Neural cell (in vitro differentiated cells): Measurements from ENCODE around the gene ATP2B2. TPM values are rescaled to one million over a fixed set of nuclear protein-coding genes. Genes with fewer than 3 reads are reported as not detected.

Experiments used
- H2AFZ ChIP-seq: fragments of 200-600, 300-800 bp; sonication (generic), shearing (Covaris generic); 2 replicates; pipeline ENCODE4 v1.6.0; 2014; ENCODE audit warnings: low read depth, mild to moderate bottlenecking, antibody characterized with exemption, low read length, moderate library complexity
- H3F3A ChIP-seq: fragments of 200-600 bp; shearing (Covaris generic); 2 replicates; pipeline ENCODE4 v1.6.1; 2016; ENCODE audit warnings: mild to moderate bottlenecking, moderate library complexity, mixed read lengths, antibody characterized with exemption, low read length; ENCODE audit not compliant: insufficient read depth, poor library complexity, severe bottlenecking
- H3K27ac ChIP-seq: fragments of 200-600, 300-800 bp; sonication (generic), shearing (Covaris generic); 2 replicates; pipeline ENCODE4 v1.5.1; 2014; ENCODE audit warnings: mild to moderate bottlenecking, low read length, moderate library complexity
- H3K27me3 ChIP-seq: fragments of 300-800, 200-600 bp; sonication (generic), shearing (Covaris generic); 2 replicates; pipeline ENCODE4 v1.6.0; 2014; ENCODE audit warnings: mild to moderate bottlenecking, low read depth, low read length, moderate library complexity; ENCODE audit not compliant: insufficient read depth
- H3K36me3 ChIP-seq: fragments of 300-800, 200-600 bp; sonication (generic), shearing (Covaris generic); 2 replicates; pipeline ENCODE4 v1.5.1; 2014; ENCODE audit warnings: mild to moderate bottlenecking, antibody characterized with exemption, low read length, moderate library complexity; ENCODE audit not compliant: insufficient read depth
- H3K4me2 ChIP-seq: fragments of 300-800, 200-600 bp; sonication (generic), shearing (Covaris generic); 2 replicates; pipeline ENCODE4 v1.6.0; 2014; ENCODE audit warnings: mild to moderate bottlenecking, low read length
- H3K4me3 ChIP-seq: fragments of 300-800, 200-600 bp; sonication (generic), shearing (Covaris generic); 2 replicates; pipeline ENCODE4 v1.5.1; 2014; ENCODE audit warnings: mild to moderate bottlenecking, low read length, moderate library complexity
- H3K79me2 ChIP-seq: fragments of 200-600 bp; shearing (Covaris generic); replicated peaks from 2 replicates; pipeline ENCODE4 v1.6.0; 2014; ENCODE audit warnings: mild to moderate bottlenecking, low read length, moderate library complexity; ENCODE audit not compliant: insufficient read depth
- H3K9ac ChIP-seq: fragments of 300-800, 200-600 bp; sonication (generic), shearing (Covaris generic); 2 replicates; pipeline ENCODE4 v1.6.1; 2016; ENCODE audit warnings: mild to moderate bottlenecking, low read length, mixed read lengths
- H3K9me2 ChIP-seq: fragments of 200-600 bp; shearing (Covaris generic); 2 replicates; pipeline ENCODE4 v1.6.1; 2016; ENCODE audit warnings: mild to moderate bottlenecking, low read length, mixed read lengths; ENCODE audit not compliant: insufficient read depth
- H3K9me3 ChIP-seq: fragments of 200-600, 300-800 bp; sonication (generic), shearing (Covaris generic); 2 replicates; pipeline ENCODE4 v1.6.1; 2016; ENCODE audit warnings: mild to moderate bottlenecking, mixed run types, low read length, moderate library complexity, mixed read lengths
- H4K20me1 ChIP-seq: fragments of 200-600 bp; shearing (Covaris generic); 2 replicates; pipeline ENCODE4 v1.6.1; 2016; ENCODE audit warnings: mild to moderate bottlenecking, mixed run types; ENCODE audit not compliant: insufficient read depth
- CTCF ChIP-seq: fragments of 450-650 bp; IDR thresholded peaks from 2 replicates; pipeline ENCODE4 v1.5.1; 2014; ENCODE audit warnings: antibody characterized with exemption, mild to moderate bottlenecking, moderate library complexity; ENCODE audit not compliant: poor library complexity, severe bottlenecking
- EP300 ChIP-seq: fragments of 450-650 bp; conservative IDR thresholded peaks from 2 replicates; pipeline ENCODE4 v1.6.1; 2014; ENCODE audit warnings: antibody characterized with exemption, mild to moderate bottlenecking, moderate library complexity; ENCODE audit not compliant: poor library complexity, severe bottlenecking
- EZH2 ChIP-seq: fragments of 200-600, 300-800 bp; shearing (Covaris generic), sonication (generic); IDR thresholded peaks from 2 replicates; pipeline ENCODE4 v1.6.1; 2014; ENCODE audit warnings: antibody characterized with exemption, low read length, borderline replicate concordance, mild to moderate bottlenecking; ENCODE audit not compliant: insufficient read depth, poor library complexity, severe bottlenecking
- POLR2AphosphoS5 ChIP-seq: IDR thresholded peaks from 2 replicates; pipeline ENCODE4 v1.6.1; 2012
- RAD21 ChIP-seq: fragments of 450-650 bp; conservative IDR thresholded peaks from 2 replicates; pipeline ENCODE4 v1.6.1; 2014; ENCODE audit warnings: antibody characterized with exemption, mild to moderate bottlenecking, moderate library complexity
- REST ChIP-seq: IDR thresholded peaks from 2 replicates; pipeline ENCODE4 v1.6.1; 2012; ENCODE audit warnings: borderline replicate concordance
- SMC3 ChIP-seq: fragments of 450-650 bp; conservative IDR thresholded peaks from 2 replicates; pipeline ENCODE4 v1.6.1; 2014; ENCODE audit warnings: antibody characterized with exemption, mild to moderate bottlenecking, moderate library complexity; ENCODE audit not compliant: poor library complexity
- polyA plus RNA-seq: library from polyadenylated mRNA; depleted of rRNA; stranded (reverse); fragments of >200 nt; gene quantifications from 2 replicates; pipeline ENCODE4 v1.2.3, GENCODE V29; 2014

ATP2B2 gene
- polyA plus RNA-seq, 1 donor from 2014 or later = 8.3 TPM

- TF ChIP-seq EZH2 (no peak), CTCF (no peak), EP300 (no peak), SMC3 (no peak)
- Histone ChIP-seq H3K4me2 (no peak overlapping the region), H3K27me3 (no peaks in the 10 kb centered on the region), H2AFZ (no peak overlapping the region), H3K79me2 (no peaks in the 10 kb centered on the region), H3K36me3 (no peaks in the 10 kb centered on the region), H3K9me3 (no peaks in the 10 kb centered on the region), H3K9me2 (no peaks in the 10 kb centered on the region), H3F3A (no peaks in the 10 kb centered on the region), H3K4me3 (no peak overlapping the region), H3K9ac (peak overlapping the region; percentile 10), H3K27ac (peak overlapping the region; percentile 54), H4K20me1 (no peaks in the 10 kb centered on the region)
Observed at GRCh38 chr3:10432931-10433330, 72.5 kb downstream of the ATP2B2 start.

- Histone ChIP-seq H3K27ac (peak overlapping the region; percentile 54), H3K9me2 (no peaks in the 10 kb centered on the region)
- TF ChIP-seq RAD21 (no peak), EZH2 (no peak), POLR2AphosphoS5 (peak; percentile 27), EP300 (peak; percentile 29)
Observed at GRCh38 chr3:10432156-10432845, 73.1 kb downstream of the ATP2B2 start.

GRCh38 chr3:10430805-10431204 is 74.6 kb downstream of the ATP2B2 start:
- no peaks in the 10 kb centered on the region for H3K9me3 ChIP-seq
- H2AFZ ChIP-seq = no peak overlapping the region
- H3K27me3 ChIP-seq = no peaks in the 10 kb centered on the region
- TF ChIP-seq REST (peak; percentile 93), POLR2AphosphoS5 (no peak)
- no peaks in the 10 kb centered on the region for H3K36me3 ChIP-seq
- H3K4me2 ChIP-seq = no peak overlapping the region
- no peaks in the 10 kb centered on the region for H3K79me2 ChIP-seq
- no peak overlapping the region for H3K9ac ChIP-seq
- H3K27ac ChIP-seq = no peak overlapping the region
- no peaks in the 10 kb centered on the region for H3K9me2 ChIP-seq
- H3F3A ChIP-seq = no peaks in the 10 kb centered on the region
- no peaks in the 10 kb centered on the region for H4K20me1 ChIP-seq
- H3K4me3 ChIP-seq = no peak overlapping the region

More at GRCh38 chr3:10432156-10432845, 73.1 kb downstream of the ATP2B2 start:
- Histone ChIP-seq H2AFZ (no peak overlapping the region), H3K9ac (peak overlapping the region; percentile 10), H3F3A (no peaks in the 10 kb centered on the region), H3K27me3 (no peaks in the 10 kb centered on the region), H3K79me2 (no peaks in the 10 kb centered on the region), H3K4me2 (no peak overlapping the region), H3K36me3 (no peaks in the 10 kb centered on the region), H3K4me3 (peak overlapping the region; percentile 17), H3K9me3 (no peaks in the 10 kb centered on the region), H4K20me1 (no peaks in the 10 kb centered on the region)
